Nephron (organoid): ENCODE data around the gene ARMC7.
"Not testable (repeated sequence)": the region's sequence is repeated elsewhere in the genome, so short reads cannot be mapped to it uniquely, and the experiment has no call there.

Source experiments
- H3K27ac Mint-ChIP-seq, 3 experiments: 2 replicates each; pipeline ENCODE4 v1.8.0; 2020; ENCODE audit warnings: mixed read lengths in 3 of 3, mild to moderate bottlenecking in 2 of 3, moderate library complexity in 1 of 3
- H3K27me3 Mint-ChIP-seq: 2 replicates; pipeline ENCODE4 v1.8.0; 2021; ENCODE audit warnings: low read depth, mild to moderate bottlenecking, moderate library complexity, mixed read lengths
- H3K36me3 Mint-ChIP-seq: 2 replicates; pipeline ENCODE4 v1.8.0; 2020; ENCODE audit warnings: low read depth, mixed read lengths
- H3K4me1 Mint-ChIP-seq: 2 replicates; pipeline ENCODE4 v1.8.0; 2020; ENCODE audit warnings: mixed read lengths
- H3K4me3 Mint-ChIP-seq, 3 experiments: 2 replicates each; pipeline ENCODE4 v1.8.0; 2020; ENCODE audit warnings: mild to moderate bottlenecking in 3 of 3, mixed read lengths in 3 of 3, moderate library complexity in 2 of 3
- H3K9me3 Mint-ChIP-seq: 2 replicates; pipeline ENCODE4 v1.8.0; 2020; ENCODE audit warnings: mixed read lengths
- TF ChIP-seq, protein P1 (sequence below), 3 experiments: fragments of 200-600 bp; sonication (generic); IDR thresholded peaks; one replicate each; pipeline ENCODE4 v1.5.0; 2021; ENCODE audit warnings: antibody characterized with exemption in 3 of 3; ENCODE audit not compliant: unreplicated experiment in 3 of 3

The ARMC7 gene

GRCh38 chr17:75155191-75155601 is 45.4 kb downstream of the ARMC7 start:
- Mint-ChIP-seq H3K27me3 (peaks cover 3% of the 10 kb centered on the region), H3K4me3 (peak overlapping the region; percentile 10 to 85 (median 23)), H3K27ac (peak overlapping the region; percentile 40 to 91 (median 79)), H3K4me1 (peaks cover 34% of the 10 kb centered on the region), H3K36me3 (peaks cover 12% of the 10 kb centered on the region), H3K9me3 (no peaks in the 10 kb centered on the region)
- TF ChIP-seq, protein P1, sequence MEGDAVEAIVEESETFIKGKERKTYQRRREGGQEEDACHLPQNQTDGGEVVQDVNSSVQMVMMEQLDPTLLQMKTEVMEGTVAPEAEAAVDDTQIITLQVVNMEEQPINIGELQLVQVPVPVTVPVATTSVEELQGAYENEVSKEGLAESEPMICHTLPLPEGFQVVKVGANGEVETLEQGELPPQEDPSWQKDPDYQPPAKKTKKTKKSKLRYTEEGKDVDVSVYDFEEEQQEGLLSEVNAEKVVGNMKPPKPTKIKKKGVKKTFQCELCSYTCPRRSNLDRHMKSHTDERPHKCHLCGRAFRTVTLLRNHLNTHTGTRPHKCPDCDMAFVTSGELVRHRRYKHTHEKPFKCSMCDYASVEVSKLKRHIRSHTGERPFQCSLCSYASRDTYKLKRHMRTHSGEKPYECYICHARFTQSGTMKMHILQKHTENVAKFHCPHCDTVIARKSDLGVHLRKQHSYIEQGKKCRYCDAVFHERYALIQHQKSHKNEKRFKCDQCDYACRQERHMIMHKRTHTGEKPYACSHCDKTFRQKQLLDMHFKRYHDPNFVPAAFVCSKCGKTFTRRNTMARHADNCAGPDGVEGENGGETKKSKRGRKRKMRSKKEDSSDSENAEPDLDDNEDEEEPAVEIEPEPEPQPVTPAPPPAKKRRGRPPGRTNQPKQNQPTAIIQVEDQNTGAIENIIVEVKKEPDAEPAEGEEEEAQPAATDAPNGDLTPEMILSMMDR (IDR thresholded peaks at IDR 0.05; ENCODE audit: unreplicated experiment in 3 of 3) = no peak

DNA sequence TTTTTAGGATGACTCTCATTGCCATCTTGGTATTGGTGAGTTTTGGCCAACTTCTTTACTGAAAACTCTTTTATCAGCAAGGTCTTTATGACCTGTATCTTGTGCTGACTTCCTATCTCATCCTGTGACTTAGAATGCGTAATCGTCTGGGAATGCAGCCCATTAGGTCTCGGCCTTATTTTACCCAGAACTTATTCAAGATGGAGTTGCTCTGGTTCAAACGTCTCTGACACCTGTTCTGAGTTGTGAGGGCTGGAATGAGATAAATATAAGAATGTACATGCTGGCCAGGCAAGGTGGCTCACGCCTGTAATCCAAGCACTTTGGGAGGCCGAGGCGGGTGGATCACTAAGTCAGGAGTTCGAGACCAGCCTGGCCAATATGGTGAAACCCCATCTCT is 48.7 kb downstream of the ARMC7 start:
- not testable (repeated sequence) for H3K4me3 Mint-ChIP-seq, H3K27me3 Mint-ChIP-seq, H3K9me3 Mint-ChIP-seq, H3K27ac Mint-ChIP-seq
- peaks cover 12% of the 10 kb centered on the region for H3K36me3 Mint-ChIP-seq
- H3K4me1 Mint-ChIP-seq = peaks cover 24% of the 10 kb centered on the region

DNA sequence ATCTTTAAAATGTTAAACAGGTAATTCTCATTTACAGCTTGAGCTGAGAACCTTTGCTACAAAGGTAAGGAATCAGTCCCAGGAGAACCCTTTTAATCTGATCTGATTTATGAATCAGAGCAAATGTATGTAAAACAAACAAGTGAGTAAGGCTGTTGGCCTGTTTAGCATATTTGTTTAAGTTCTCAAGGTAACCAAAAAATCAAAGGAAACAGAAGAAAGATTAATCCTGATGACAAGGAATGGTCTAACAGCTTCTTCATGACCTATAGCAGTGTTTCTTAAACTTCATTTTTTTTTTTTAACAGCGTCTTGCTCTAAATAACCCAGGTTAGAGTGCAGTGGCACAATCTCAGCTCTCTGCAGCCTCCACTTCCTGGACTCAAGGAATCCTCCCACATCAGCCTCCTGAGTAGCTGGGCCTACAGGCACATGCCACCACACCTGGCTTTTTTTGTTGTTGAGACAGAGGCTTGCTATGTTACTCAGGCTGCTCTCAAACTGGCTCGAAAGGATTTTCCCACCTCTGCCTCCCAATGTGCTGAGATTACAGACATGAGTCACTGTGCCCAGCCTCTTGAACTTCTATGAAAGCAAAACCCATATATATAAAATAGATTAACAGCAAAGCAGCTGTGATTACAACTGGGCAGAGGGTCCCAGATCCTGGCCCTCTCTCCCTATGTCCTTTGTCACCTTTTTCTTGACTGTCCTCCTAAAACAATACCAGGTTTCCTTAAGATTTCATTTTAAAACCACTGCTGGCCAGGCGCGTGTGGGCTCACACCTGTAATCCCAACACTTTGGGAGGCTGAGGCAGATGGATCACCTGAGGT is 49.6 kb downstream of the ARMC7 start:
- peak overlapping the region in 2 of 3 experiments; percentile 47 to 75 for H3K27ac Mint-ChIP-seq

GRCh38 chr17:75160211-75160610 is 50.4 kb downstream of the ARMC7 start:
- Mint-ChIP-seq H3K27me3 (peaks cover 3% of the 10 kb centered on the region), H3K4me1 (peaks cover 17% of the 10 kb centered on the region)

More for the DNA sequence above, 49.6 kb downstream of the ARMC7 start:
- TF ChIP-seq, protein P1 (IDR thresholded peaks at IDR 0.05; ENCODE audit: unreplicated experiment in 3 of 3) = no peak
- H3K4me3 Mint-ChIP-seq = peak overlapping the region in 1 of 3 experiments; percentile 30
- peaks cover 3% of the 10 kb centered on the region for H3K27me3 Mint-ChIP-seq
- H3K4me1 Mint-ChIP-seq = peaks cover 22% of the 10 kb centered on the region
- H3K36me3 Mint-ChIP-seq = peaks cover 18% of the 10 kb centered on the region
- no peaks in the 10 kb centered on the region for H3K9me3 Mint-ChIP-seq

DNA sequence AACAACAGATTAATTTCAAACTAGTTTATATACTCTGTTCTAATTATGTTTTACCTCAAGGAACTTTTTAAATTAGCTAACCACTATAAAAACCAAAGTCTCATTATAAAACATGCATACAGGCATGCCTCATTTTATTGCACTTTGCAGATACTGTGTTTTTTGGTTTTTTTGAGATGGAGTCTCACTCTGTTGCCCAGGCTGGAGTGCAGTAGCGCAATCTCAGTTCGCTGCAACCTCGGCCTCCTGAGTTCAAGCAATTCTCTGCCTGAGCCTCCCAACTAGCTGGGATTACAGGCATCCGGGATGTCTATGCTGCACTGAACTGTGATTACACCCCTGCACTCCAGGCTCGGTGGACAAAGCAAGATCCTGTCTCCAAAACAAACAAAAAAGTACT is 53.3 kb downstream of the ARMC7 start:
- Mint-ChIP-seq H3K27ac (no peak overlapping the region), H3K4me3 (no peak overlapping the region), H3K4me1 (peaks cover 12% of the 10 kb centered on the region), H3K9me3 (no peaks in the 10 kb centered on the region), H3K36me3 (peaks cover 39% of the 10 kb centered on the region), H3K27me3 (no peaks in the 10 kb centered on the region)
- TF ChIP-seq, protein P1 (IDR thresholded peaks at IDR 0.05; ENCODE audit: unreplicated experiment in 3 of 3) = no peak

More at GRCh38 chr17:75160211-75160610, 50.4 kb downstream of the ARMC7 start:
- Mint-ChIP-seq H3K4me3 (no peak overlapping the region), H3K9me3 (no peaks in the 10 kb centered on the region), H3K27ac (peak overlapping the region; percentile 38 to 86 (median 75)), H3K36me3 (peaks cover 24% of the 10 kb centered on the region)
- TF ChIP-seq, protein P1 (IDR thresholded peaks at IDR 0.05; ENCODE audit: unreplicated experiment in 3 of 3) = no peak

DNA sequence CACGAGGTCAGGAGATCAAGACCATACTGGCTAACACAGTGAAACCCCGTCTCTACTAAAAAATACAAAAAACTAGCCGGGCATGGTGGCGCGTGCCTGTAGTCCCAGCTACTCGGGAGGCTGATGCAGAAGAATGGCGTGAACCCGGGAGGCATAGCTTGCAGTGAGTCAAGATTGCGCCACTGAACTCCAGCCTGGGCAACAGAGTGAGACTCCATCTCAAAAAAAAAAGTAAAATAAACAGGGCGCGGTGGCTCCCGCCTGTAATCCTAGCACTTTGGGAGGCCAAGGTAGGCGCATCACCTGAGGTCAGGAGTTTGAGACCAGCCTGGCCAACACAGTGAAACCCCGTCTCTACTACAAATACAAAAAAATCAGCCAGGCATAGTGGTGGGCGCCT is 54.8 kb downstream of the ARMC7 start:
- H3K27ac Mint-ChIP-seq, H3K4me3 Mint-ChIP-seq, H3K9me3 Mint-ChIP-seq, H3K27me3 Mint-ChIP-seq, H3K4me1 Mint-ChIP-seq: not testable (repeated sequence)
- H3K36me3 Mint-ChIP-seq = peaks cover 43% of the 10 kb centered on the region

DNA sequence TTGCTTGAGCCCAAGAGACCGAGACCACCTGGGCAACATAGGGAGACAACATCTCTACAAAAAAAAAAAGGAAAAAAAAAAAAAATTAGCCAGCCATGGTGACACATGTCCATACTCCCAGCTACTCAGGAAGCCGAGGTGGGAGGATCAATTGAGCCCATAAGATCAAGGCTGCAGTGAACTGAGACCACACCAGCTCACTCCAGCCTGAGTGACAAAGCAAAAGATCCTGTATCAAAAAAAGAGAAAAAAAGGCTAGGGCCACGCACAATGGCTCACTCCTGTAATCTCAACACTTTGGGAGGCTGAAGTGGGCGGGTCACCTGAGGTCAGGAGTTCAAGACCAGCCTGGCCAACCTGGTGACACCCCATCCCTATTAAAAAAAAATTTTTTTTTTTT is 59.2 kb downstream of the ARMC7 start:
- Mint-ChIP-seq H3K36me3 (peaks cover 58% of the 10 kb centered on the region), H3K9me3 (no peaks in the 10 kb centered on the region), H3K4me3 (no peak overlapping the region), H3K4me1 (no peaks in the 10 kb centered on the region), H3K27me3 (no peaks in the 10 kb centered on the region), H3K27ac (no peak overlapping the region)
- TF ChIP-seq, protein P1 (IDR thresholded peaks at IDR 0.05; ENCODE audit: unreplicated experiment in 3 of 3) = no peak
